IgD-negative memory B cell (primary cell): Measurements from ENCODE around the gene CDCP2. TPM values are rescaled to one million over a fixed set of nuclear protein-coding genes. Genes with fewer than 3 reads are reported as not detected.
A peak's percentile ranks its signal among the peaks of the same experiment; 100 is the strongest.

Experiments
- H3K27ac Mint-ChIP-seq, 3 donors: one replicate each; pipeline ENCODE4 v1.8.0; 2020 to 2022; ENCODE audit warnings: mild to moderate bottlenecking in 3 of 3, mixed read lengths in 3 of 3, moderate library complexity in 1 of 3
- H3K27me3 Mint-ChIP-seq: one replicate; pipeline ENCODE4 v1.8.0; 2021; ENCODE audit warnings: mixed read lengths
- H3K36me3 Mint-ChIP-seq: one replicate; pipeline ENCODE4 v1.8.0; 2020; ENCODE audit warnings: mild to moderate bottlenecking, mixed read lengths
- H3K4me1 Mint-ChIP-seq, 3 donors: one replicate each; pipeline ENCODE4 v1.8.0; 2020 to 2022; ENCODE audit warnings: mixed read lengths in 3 of 3, mild to moderate bottlenecking in 1 of 3
- H3K4me3 Mint-ChIP-seq, 4 donors: one replicate each; pipeline ENCODE4 v1.8.0; 2020 to 2022; ENCODE audit warnings: mild to moderate bottlenecking in 4 of 4, mixed read lengths in 4 of 4, moderate library complexity in 3 of 4
- H3K9me3 Mint-ChIP-seq, 3 donors: one replicate each; pipeline ENCODE4 v1.8.0; 2020 to 2021; ENCODE audit warnings: mixed read lengths in 3 of 3, mild to moderate bottlenecking in 1 of 3
- polyA plus RNA-seq: library from polyadenylated mRNA; unstranded; fragments of 300-500 nt; fragmentation: Illumina TruSeq; gene quantifications from one replicate; pipeline ENCODE4 v1.2.3, GENCODE V29; 2021

CDCP2 gene
- polyA plus RNA-seq, 1 donor from 2014 or later: not detected

DNA sequence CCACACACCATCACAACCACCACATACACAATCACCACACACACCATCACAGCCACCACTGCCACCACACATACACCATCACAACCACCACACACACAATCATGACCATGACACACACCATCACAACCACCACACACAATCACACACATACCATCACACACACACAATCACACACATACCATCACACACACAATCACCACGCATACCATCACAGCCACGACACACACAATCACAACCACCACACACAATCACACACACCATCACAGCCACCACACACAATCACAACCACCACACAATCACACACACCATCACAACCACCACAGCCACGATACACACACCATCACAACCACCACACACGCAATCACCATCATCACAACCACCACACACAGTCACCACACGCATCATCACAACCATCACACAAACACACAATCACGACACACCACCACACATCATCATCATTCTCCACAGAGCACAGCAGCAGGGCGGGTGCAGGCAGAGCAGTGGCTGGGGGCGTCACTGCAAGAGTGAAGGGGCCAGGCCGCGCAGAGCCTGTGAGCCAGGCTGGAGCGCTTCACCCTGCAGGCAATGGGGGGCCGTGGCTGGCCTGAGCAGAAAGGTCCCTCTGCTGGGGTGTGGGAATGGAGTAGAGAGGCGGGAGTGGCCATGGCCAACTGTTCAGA, 32.6 kb downstream of the CDCP2 start:
- Mint-ChIP-seq H3K4me1 (peaks cover 0 to 12% (median 0%) of the 10 kb centered on the region in 3 donors), H3K9me3 (no peaks in the 10 kb centered on the region)

DNA sequence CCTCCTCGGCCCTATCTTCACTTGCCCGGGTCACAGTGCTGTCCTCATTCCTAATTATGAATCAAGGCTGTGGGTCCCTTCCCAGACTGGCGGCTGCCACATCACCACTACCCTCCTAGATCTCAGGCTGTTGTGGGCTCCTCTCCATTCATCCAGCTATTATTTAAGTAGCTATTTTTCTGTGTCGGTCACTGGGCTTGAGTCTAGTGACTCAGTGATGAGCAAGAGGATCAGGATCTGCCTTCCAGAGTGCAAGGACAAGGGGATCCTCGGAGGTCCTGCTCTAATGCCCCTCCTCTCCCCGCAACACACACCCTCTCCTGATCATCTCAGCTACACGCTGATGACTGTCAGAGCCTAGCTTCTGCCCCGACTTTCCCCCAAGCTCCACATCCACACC, 34.1 kb downstream of the CDCP2 start:
- Mint-ChIP-seq H3K4me3 (no peak overlapping the region), H3K27me3 (peaks cover 3% of the 10 kb centered on the region), H3K9me3 (no peaks in the 10 kb centered on the region), H3K27ac (no peak overlapping the region), H3K4me1 (peaks cover 0 to 6% (median 0%) of the 10 kb centered on the region in 3 donors), H3K36me3 (peaks cover under 1% of the 10 kb centered on the region)

More for the DNA sequence above, 32.6 kb downstream of the CDCP2 start:
- Mint-ChIP-seq H3K4me3 (no peak overlapping the region), H3K27ac (no peak overlapping the region), H3K36me3 (no peaks in the 10 kb centered on the region), H3K27me3 (peaks cover 3% of the 10 kb centered on the region)

DNA sequence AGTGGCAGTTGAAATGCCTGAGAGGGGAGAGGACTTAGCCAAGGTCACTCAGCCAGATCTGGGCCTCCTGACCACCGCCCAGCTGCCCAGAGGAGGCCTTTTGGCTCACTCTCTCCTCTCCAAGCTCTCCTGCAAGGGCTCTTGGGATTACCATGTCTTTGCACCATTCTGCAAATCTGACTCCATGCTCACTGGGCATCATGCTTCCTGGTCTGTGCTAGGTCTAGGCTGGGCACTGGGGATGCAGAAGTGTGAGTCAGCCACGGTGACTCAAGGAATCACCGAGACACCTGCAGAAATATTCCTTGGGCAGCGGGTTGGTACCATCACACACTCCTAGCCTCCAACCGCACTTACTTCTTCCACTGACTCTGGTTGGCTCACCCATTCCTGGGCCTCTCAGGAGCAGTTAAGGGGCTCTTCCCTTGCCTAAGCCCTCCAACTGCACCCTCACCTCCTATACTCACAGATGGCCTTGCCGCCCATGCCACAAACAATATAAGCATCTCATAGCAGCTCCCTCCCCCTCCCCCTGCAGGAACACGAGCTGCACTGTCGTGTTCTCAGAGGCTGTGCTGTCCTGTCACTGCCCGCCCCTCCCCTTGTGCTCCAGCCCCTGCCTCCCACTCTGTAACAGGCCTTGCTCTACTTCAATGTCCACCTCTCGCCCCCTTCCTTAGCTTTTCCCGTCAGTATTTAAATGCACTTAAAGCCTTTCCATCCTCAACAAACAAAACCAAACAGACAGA, 34.8 kb downstream of the CDCP2 start:
- H3K27ac Mint-ChIP-seq: no peak overlapping the region
- peaks cover 0 to 6% (median 0%) of the 10 kb centered on the region in 3 donors for H3K4me1 Mint-ChIP-seq
- H3K9me3 Mint-ChIP-seq: no peaks in the 10 kb centered on the region
- H3K36me3 Mint-ChIP-seq: peaks cover 2% of the 10 kb centered on the region
- H3K4me3 Mint-ChIP-seq: no peak overlapping the region
- peaks cover 3% of the 10 kb centered on the region for H3K27me3 Mint-ChIP-seq

DNA sequence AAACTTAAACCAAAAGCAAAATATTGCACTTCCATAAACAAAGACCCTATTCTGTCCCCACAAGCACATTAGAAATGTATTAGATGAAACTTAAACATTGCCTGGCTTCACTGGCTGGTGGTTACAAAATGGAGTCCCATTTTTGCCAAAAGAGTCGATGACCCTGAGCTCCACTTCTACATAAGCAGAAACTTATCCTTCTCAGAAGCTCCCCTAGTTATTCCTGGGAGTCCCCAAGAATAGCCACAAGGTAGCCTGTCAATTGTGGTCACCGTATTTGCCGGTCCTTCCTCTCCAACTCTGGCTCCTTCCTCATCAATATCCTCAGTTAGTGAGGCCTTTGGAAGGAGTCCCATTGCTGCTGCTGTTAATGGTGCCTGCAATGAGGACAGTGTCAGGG, 37.3 kb downstream of the CDCP2 start:
- H3K27ac Mint-ChIP-seq: no peak overlapping the region

DNA sequence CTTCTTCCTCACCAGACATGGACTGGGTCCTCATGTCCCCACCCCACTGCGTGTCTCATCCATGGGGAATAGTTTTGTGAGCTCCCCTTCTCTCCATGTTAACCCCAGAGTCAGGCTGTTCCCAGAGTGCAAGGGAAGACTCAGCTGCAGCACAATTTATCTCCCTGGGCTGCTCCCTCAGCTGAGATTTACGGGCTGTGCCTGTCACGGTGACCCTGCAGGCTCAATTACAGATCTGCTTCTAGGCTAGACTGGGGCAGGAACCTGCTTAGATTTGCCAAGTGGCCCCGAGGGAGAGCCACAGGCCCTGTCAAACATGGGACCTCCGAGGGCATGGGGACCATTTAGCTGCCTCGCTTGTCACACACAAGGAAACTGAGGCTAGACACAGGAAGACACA, 37.8 kb downstream of the CDCP2 start:
- H3K9me3 Mint-ChIP-seq: no peaks in the 10 kb centered on the region
- no peak overlapping the region for H3K27ac Mint-ChIP-seq
- no peaks in the 10 kb centered on the region for H3K4me1 Mint-ChIP-seq
- no peak overlapping the region for H3K4me3 Mint-ChIP-seq
- peaks cover 2% of the 10 kb centered on the region for H3K36me3 Mint-ChIP-seq
- no peaks in the 10 kb centered on the region for H3K27me3 Mint-ChIP-seq

More for the DNA sequence above, 37.3 kb downstream of the CDCP2 start:
- Mint-ChIP-seq H3K4me1 (no peaks in the 10 kb centered on the region), H3K36me3 (peaks cover 2% of the 10 kb centered on the region), H3K9me3 (no peaks in the 10 kb centered on the region), H3K4me3 (no peak overlapping the region), H3K27me3 (no peaks in the 10 kb centered on the region)

DNA sequence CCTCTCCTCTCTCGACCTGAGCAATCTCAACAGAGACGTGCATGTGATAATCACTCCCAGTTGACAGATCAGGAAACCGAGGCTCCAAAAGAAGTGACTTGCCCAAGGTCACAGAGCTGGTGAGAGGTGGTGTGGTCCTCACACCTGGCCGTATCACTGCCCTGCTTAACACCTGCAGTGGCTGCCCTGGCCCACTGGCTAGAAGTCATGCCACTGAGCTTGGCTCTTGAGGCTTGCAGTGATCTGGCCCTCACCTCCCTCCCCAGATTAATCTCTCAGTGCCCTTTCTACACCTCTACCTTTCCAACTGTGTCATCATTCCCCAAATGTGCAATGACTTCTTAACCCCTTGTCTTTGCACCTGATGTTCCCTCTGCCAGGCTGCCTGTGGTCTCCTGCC, 38.8 kb downstream of the CDCP2 start:
- no peaks in the 10 kb centered on the region for H3K27me3 Mint-ChIP-seq
- no peak overlapping the region for H3K4me3 Mint-ChIP-seq
- peaks cover 2% of the 10 kb centered on the region for H3K36me3 Mint-ChIP-seq
- no peaks in the 10 kb centered on the region for H3K9me3 Mint-ChIP-seq
- no peaks in the 10 kb centered on the region for H3K4me1 Mint-ChIP-seq
- peak overlapping the region in 1 of 3 donors; percentile 51 for H3K27ac Mint-ChIP-seq

DNA sequence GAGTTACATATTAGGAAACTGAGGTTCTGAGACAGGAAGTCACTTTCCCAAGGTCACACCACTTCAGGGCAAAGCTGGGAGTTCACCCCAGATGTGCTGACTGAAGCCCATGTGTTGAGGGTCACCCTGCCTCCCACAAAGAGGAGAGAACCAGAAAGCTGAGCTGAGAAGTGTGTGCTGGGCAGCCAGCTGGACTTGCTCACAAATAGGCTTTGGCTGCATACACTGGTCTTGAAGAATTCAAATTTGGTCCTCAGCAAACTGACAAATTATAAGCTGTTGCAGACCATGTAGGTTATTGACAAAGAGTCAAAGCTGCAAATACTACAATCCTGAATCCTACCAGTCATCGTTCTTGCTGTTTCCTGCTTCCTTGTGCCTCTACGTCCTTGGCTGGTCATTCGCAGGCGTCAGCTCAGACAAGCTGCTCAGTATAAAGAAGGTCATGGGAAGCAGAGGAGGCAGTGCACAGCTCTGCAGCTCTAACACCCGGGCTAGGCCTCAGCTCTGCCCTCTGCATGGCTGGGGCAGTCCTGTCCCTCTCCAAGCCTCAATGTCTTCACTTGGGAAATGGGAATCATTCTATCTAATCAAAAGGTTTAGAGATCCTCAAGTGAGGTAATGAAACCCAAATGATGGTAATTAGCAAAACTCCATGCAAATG, 40.0 kb downstream of the CDCP2 start:
- H3K4me3 Mint-ChIP-seq: no peak overlapping the region
- H3K27me3 Mint-ChIP-seq: no peaks in the 10 kb centered on the region
- H3K36me3 Mint-ChIP-seq: peaks cover 2% of the 10 kb centered on the region
- no peaks in the 10 kb centered on the region for H3K9me3 Mint-ChIP-seq
- H3K27ac Mint-ChIP-seq: no peak overlapping the region
- H3K4me1 Mint-ChIP-seq: no peaks in the 10 kb centered on the region

DNA sequence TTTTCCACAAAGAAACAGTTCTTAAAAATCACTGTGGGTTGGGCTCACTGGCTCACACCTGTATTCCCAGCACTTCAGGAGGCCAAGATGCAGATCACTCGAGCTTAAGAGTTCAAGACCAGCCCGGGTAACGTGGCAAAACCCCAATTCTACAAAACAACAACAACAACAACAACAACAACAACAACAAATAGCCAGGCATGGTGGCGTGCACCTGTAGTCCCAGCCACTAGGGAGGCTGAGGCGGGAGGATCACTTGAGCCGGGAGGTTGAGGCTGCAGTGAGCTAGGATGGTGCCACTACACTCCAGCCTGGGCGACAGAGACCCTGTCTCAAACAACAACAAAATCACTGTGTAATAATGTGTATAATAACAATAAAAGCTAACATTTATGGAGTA, 40.8 kb downstream of the CDCP2 start:
- no peak overlapping the region for H3K4me3 Mint-ChIP-seq
- no peak overlapping the region for H3K27ac Mint-ChIP-seq
- H3K4me1 Mint-ChIP-seq: no peaks in the 10 kb centered on the region
- H3K9me3 Mint-ChIP-seq: no peaks in the 10 kb centered on the region
- H3K36me3 Mint-ChIP-seq: peaks cover 2% of the 10 kb centered on the region
- H3K27me3 Mint-ChIP-seq: no peaks in the 10 kb centered on the region

DNA sequence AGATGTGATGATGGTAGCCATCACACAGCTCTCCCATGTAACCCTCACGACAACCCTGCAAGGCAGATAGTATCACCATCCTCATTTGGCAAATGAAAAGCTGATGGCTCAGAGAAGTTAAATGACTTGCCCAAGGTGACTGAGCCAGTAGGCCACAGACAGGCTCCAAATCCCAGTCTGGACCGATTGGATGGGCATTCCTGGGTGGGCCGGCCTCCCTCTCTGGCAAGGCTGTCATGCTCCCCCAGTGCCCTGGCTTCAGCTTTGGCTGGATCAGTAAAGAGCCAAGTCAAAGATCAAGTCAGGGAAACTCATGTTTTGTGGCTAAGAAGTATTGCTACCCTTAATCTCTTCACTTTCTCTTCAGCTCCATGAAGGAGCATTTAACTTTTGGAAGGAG, 41.2 kb downstream of the CDCP2 start:
- no peaks in the 10 kb centered on the region for H3K9me3 Mint-ChIP-seq
- no peak overlapping the region for H3K27ac Mint-ChIP-seq
- no peak overlapping the region for H3K4me3 Mint-ChIP-seq
- peaks cover 2% of the 10 kb centered on the region for H3K36me3 Mint-ChIP-seq
- no peaks in the 10 kb centered on the region for H3K4me1 Mint-ChIP-seq
- H3K27me3 Mint-ChIP-seq: no peaks in the 10 kb centered on the region

DNA sequence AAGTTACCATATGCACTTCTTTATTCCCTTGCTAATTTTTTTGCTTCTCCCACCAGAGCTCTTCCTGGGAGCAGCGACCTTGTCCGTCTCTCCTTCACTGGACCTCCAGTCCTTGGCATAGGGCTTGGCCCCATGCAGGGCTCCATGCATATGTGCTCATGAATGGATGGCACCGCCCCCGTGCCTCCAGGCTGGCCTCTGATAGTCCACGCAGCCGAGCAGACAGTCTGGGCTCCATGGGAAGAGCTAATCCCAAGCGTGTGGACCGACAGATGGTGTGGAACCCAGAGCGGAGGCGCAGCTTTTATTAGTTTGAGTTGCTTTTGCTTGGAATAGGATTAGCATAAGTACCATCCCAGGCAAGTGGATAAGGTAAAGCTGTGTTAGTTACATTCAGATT, 41.8 kb downstream of the CDCP2 start:
- H3K4me3 Mint-ChIP-seq: no peak overlapping the region
- no peaks in the 10 kb centered on the region for H3K27me3 Mint-ChIP-seq
- H3K27ac Mint-ChIP-seq: peak overlapping the region in 1 of 3 donors; percentile 3
- H3K9me3 Mint-ChIP-seq: no peaks in the 10 kb centered on the region
- no peaks in the 10 kb centered on the region for H3K4me1 Mint-ChIP-seq
- peaks cover 2% of the 10 kb centered on the region for H3K36me3 Mint-ChIP-seq

DNA sequence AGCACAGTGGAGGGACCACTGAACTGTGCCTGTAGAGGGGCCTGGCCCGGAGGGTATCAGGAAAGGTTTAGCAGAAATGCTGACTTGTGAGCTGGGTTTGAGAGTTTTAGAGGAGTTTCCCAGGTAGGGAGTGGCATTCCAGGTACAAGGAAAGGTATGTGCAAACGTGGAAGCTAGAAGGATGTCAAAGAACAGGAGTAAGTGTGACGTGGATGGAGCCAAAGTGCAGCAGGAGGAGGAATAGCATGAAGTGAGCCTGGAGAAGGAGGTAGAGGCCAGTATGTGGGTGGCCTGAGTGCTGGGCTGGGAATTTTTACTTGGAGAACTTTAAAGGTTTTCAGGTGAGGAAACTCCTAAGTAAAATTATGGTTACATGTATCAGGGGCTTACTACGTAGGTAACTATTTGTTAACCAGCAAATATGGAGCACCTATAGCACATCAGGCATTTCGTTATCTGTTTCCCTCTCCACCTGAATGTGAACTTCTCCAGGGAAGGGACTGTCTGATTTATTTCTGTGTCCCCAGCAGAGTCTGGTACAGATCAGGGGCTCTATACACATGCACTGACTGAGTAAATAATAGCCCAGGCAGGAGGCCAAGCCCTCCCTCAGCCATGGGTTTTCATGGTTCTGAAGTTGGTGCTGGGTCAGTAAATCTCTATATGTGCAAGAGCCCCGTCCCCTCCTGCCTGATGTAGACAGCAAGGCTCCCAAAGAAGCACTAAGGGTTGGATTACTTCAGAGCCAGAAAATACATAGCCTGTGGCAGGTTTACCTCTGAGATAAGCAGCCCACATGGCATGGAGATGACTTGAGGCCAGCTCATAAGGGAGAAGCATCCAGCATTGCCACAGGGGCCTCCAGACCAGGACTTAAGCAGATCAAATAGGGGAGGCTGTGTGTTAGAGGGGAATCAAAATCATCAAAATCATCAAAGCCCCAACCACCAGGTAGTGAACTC, 43.4 kb downstream of the CDCP2 start:
- peak overlapping the region in 1 of 3 donors; percentile 75 for H3K27ac Mint-ChIP-seq
- peaks cover 2% of the 10 kb centered on the region for H3K36me3 Mint-ChIP-seq
- no peaks in the 10 kb centered on the region for H3K4me1 Mint-ChIP-seq
- no peaks in the 10 kb centered on the region for H3K9me3 Mint-ChIP-seq
- no peaks in the 10 kb centered on the region for H3K27me3 Mint-ChIP-seq
- H3K4me3 Mint-ChIP-seq: peak overlapping the region in 1 of 4 donors; percentile 54

DNA sequence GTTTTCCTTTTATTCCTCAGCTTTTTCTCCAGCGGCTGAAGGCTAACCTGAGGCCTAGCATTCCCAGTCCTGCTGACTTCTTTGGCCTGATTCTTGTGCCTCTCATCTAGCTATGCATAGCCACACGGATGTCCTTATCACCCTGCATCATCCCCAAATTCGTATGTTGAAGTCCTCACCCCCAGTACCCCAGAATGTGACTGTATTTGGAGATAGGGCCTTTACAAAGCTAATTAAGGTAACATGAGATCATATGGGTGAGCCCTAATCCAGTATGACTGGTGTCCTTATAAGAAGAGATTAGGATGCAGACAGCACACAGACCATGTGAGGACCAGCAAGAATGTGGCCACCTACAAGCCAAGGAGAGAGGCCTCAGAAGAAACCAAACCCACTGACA, 44.6 kb downstream of the CDCP2 start:
- H3K27ac Mint-ChIP-seq: peak overlapping the region in 1 of 3 donors; percentile 33

DNA sequence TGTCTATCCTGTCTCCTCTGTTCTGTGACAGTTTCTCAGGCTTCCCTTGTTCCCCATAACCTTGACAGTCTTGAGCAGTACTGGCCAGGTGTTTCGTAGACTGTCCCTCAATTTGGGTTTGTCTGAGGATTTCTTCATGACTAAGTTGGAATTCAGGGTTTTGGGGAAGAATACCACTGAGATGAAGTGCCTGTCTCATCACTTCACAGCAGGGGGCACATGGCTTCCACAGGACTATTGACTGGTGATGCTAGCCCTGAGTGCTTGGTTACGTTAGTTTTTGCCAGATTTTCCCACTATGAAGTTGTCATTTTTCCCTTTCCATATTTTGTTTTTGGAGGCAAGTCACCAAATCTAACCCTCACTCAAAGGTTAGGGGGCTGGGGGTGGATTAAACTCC, 45.7 kb downstream of the CDCP2 start:
- Mint-ChIP-seq H3K27ac (no peak overlapping the region), H3K4me1 (no peaks in the 10 kb centered on the region), H3K9me3 (no peaks in the 10 kb centered on the region), H3K27me3 (no peaks in the 10 kb centered on the region), H3K4me3 (no peak overlapping the region), H3K36me3 (peaks cover 4% of the 10 kb centered on the region)

More for the DNA sequence above, 44.6 kb downstream of the CDCP2 start:
- no peaks in the 10 kb centered on the region for H3K9me3 Mint-ChIP-seq
- no peak overlapping the region for H3K4me3 Mint-ChIP-seq
- no peaks in the 10 kb centered on the region for H3K36me3 Mint-ChIP-seq
- H3K4me1 Mint-ChIP-seq: no peaks in the 10 kb centered on the region
- H3K27me3 Mint-ChIP-seq: no peaks in the 10 kb centered on the region

DNA sequence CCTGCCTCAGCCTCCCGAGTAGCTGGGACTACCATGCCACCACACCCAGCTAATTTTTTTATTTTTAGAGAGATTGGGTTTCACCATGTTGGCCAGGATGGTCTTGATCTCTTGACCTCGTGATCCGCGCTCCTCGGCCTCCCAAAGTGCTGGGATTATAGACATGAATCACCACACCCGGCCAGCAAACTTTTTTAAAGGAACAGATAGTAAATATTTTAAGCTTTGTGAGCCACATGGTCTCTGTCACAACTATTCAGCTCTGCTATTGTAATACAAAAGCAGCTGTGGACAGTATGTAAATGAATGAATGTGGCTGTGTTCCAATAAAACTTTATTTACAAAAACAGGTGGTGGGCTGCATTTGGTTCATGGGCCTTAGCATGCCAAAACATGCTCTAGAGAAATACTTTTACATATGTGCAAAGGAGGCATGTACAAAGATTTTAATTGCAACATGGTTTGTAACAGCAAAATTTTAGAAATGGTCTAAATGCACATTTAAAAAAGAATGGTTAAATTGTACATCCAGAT, 47.0 kb downstream of the CDCP2 start:
- H3K4me1 Mint-ChIP-seq: no peaks in the 10 kb centered on the region
- H3K4me3 Mint-ChIP-seq: no peak overlapping the region
- H3K36me3 Mint-ChIP-seq: peaks cover 7% of the 10 kb centered on the region
- no peak overlapping the region for H3K27ac Mint-ChIP-seq
- no peaks in the 10 kb centered on the region for H3K9me3 Mint-ChIP-seq
- no peaks in the 10 kb centered on the region for H3K27me3 Mint-ChIP-seq
